ENCODE results near the gene SDK2. TPM values are rescaled to one million over a fixed set of nuclear protein-coding genes. Genes with fewer than 3 reads are reported as not detected.

Gene SDK2
- polyA plus RNA-seq, 1 of the 3 experiments (the other 2 are of a cell fraction), result 0.02 TPM

- peaks cover 0 to 36% of the 10 kb centered on the region in 2 experiments; a peak in 2 of 4 replicates for H3K4me1 ChIP-seq (ENCODE audit: control insufficient read depth in 1 of 2, insufficient read depth in 2 of 2, low read depth in 1 of 2, low read length in 1 of 2)
- CTCF ChIA-PET, result interaction anchor here (0.8 to 3.1 kb wide), 6 partner anchors 10 to 702 kb away, joined by 3 to 14 read pairs (median 4); no protein-coding TSS in a partner anchor
- no peaks in the 10 kb centered on the region for H4K20me1 ChIP-seq (ENCODE audit: insufficient read depth)
- no peaks in the 10 kb centered on the region for H3K36me3 ChIP-seq (replicated peaks in 1 of 2; ENCODE audit: control insufficient read depth in 1 of 2, insufficient read depth in 2 of 2, low read length in 1 of 2)
- H3K4me2 ChIP-seq, result no peak overlapping the region
- H3K4me3 ChIP-seq (ENCODE audit: low read depth in 2 of 2, low read length in 1 of 2), result no peak overlapping the region
- H3K9ac ChIP-seq, result no peak overlapping the region
- no peaks in the 10 kb centered on the region for H3K27me3 ChIP-seq (ENCODE audit: insufficient read depth)
- no peaks in the 10 kb centered on the region for H3K9me3 ChIP-seq
- no peaks in the 10 kb centered on the region for H3K79me2 ChIP-seq (ENCODE audit: insufficient read depth)
- TF ChIP-seq POLR2AphosphoS5 (IDR thresholded peaks at IDR 0.05; ENCODE audit: low read depth, low read length) (no peak), JUND (IDR thresholded peaks at IDR 0.05) (no peak), NFIC (IDR thresholded peaks at IDR 0.05; ENCODE audit: borderline replicate concordance) (no peak), GABPA (IDR thresholded peaks at IDR 0.05; ENCODE audit: low read depth) (no peak), TAF1 (IDR thresholded peaks at IDR 0.05; ENCODE audit: borderline replicate concordance, low read depth, low read length) (no peak), ZBTB33 (IDR thresholded peaks at IDR 0.05; ENCODE audit: borderline replicate concordance, low read depth) (no peak), FOXJ3 (CRISPR knock-in tag; IDR thresholded peaks at IDR 0.05) (no peak), TCF12 (IDR thresholded peaks at IDR 0.05) (no peak), MEF2A (IDR thresholded peaks at IDR 0.05; ENCODE audit: borderline replicate concordance, low read depth) (no peak), SIN3A (IDR thresholded peaks at IDR 0.05; ENCODE audit: borderline replicate concordance, low read depth, low read length) (no peak), RXRA (IDR thresholded peaks at IDR 0.05; ENCODE audit: borderline replicate concordance, low read depth) (no peak), EP300 (IDR thresholded peaks at IDR 0.05; ENCODE audit: borderline replicate concordance in 1 of 2, low read depth in 1 of 2, low read length in 1 of 2) (no peak)
- TF ChIP-seq, protein P1, sequence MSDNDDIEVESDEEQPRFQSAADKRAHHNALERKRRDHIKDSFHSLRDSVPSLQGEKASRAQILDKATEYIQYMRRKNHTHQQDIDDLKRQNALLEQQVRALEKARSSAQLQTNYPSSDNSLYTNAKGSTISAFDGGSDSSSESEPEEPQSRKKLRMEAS (IDR thresholded peaks at IDR 0.05; ENCODE audit: low read depth), result no peak
- TF ChIP-seq, protein P2, sequence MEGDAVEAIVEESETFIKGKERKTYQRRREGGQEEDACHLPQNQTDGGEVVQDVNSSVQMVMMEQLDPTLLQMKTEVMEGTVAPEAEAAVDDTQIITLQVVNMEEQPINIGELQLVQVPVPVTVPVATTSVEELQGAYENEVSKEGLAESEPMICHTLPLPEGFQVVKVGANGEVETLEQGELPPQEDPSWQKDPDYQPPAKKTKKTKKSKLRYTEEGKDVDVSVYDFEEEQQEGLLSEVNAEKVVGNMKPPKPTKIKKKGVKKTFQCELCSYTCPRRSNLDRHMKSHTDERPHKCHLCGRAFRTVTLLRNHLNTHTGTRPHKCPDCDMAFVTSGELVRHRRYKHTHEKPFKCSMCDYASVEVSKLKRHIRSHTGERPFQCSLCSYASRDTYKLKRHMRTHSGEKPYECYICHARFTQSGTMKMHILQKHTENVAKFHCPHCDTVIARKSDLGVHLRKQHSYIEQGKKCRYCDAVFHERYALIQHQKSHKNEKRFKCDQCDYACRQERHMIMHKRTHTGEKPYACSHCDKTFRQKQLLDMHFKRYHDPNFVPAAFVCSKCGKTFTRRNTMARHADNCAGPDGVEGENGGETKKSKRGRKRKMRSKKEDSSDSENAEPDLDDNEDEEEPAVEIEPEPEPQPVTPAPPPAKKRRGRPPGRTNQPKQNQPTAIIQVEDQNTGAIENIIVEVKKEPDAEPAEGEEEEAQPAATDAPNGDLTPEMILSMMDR (IDR thresholded peaks at IDR 0.05), result no peak
- H3K9me2 ChIP-seq, result no peaks in the 10 kb centered on the region
- no peak overlapping the region for H3K27ac ChIP-seq (ENCODE audit: low read depth in 2 of 2, low read length in 1 of 2)
- DNase-seq, result no peak
- 49% methylated on average over 8 of the region's 8 CpGs for WGBS (ENCODE audit: low lambda C conversion rate)
- POLR2A ChIA-PET, result no interaction called here
- H2AFZ ChIP-seq (ENCODE audit: low read depth), result no peak overlapping the region
- no peaks in the 10 kb centered on the region for H3F3A ChIP-seq (replicated peaks; ENCODE audit: insufficient read depth)
Measured at GRCh38 chr17:73498176-73498575, 146.1 kb downstream of the SDK2 start.

GRCh38 chr17:73497721-73498120 lies 146.5 kb downstream of the SDK2 start:
- no peaks in the 10 kb centered on the region for H3K9me2 ChIP-seq
- no peak overlapping the region for H2AFZ ChIP-seq (ENCODE audit: low read depth)
- H3K4me3 ChIP-seq (ENCODE audit: low read depth in 2 of 2, low read length in 1 of 2), result no peak overlapping the region
- H3K27ac ChIP-seq (ENCODE audit: low read depth in 2 of 2, low read length in 1 of 2), result no peak overlapping the region
- no peaks in the 10 kb centered on the region for H3K79me2 ChIP-seq (ENCODE audit: insufficient read depth)
- no peak overlapping the region for H3K4me2 ChIP-seq
- H3F3A ChIP-seq (replicated peaks; ENCODE audit: insufficient read depth), result no peaks in the 10 kb centered on the region
- H3K9ac ChIP-seq, result no peak overlapping the region
- H4K20me1 ChIP-seq (ENCODE audit: insufficient read depth), result no peaks in the 10 kb centered on the region
- TF ChIP-seq MXI1 (IDR thresholded peaks at IDR 0.05; ENCODE audit: low read depth, low read length) (no peak), NFIC (IDR thresholded peaks at IDR 0.05; ENCODE audit: borderline replicate concordance) (no peak), FOXM1 (IDR thresholded peaks at IDR 0.05; ENCODE audit: low read depth) (no peak), GATA2 (CRISPR knock-in tag; IDR thresholded peaks at IDR 0.05) (no peak), YY1 (IDR thresholded peaks at IDR 0.05; ENCODE audit: low read depth) (no peak), RAD21 (IDR thresholded peaks at IDR 0.05; ENCODE audit: low read length) (no peak), GABPA (IDR thresholded peaks at IDR 0.05; ENCODE audit: low read depth) (no peak), SIN3A (IDR thresholded peaks at IDR 0.05; ENCODE audit: borderline replicate concordance, low read depth, low read length) (no peak), CHD2 (IDR thresholded peaks at IDR 0.05; ENCODE audit: low read length, partially characterized antibody) (no peak)
- POLR2A ChIA-PET, result no interaction called here
- H3K9me3 ChIP-seq, result no peaks in the 10 kb centered on the region
- CTCF ChIA-PET, result interaction anchor here (0.9 to 3.1 kb wide), 4 partner anchors 10 to 149 kb away, joined by 3 to 14 read pairs (median 4); no protein-coding TSS in a partner anchor
- no peaks in the 10 kb centered on the region for H3K36me3 ChIP-seq (replicated peaks in 1 of 2; ENCODE audit: control insufficient read depth in 1 of 2, insufficient read depth in 2 of 2, low read length in 1 of 2)
- DNase-seq, result no peak
- H3K4me1 ChIP-seq (ENCODE audit: control insufficient read depth in 1 of 2, insufficient read depth in 2 of 2, low read depth in 1 of 2, low read length in 1 of 2), result peaks cover 0 to 40% of the 10 kb centered on the region in 2 experiments; a peak in 2 of 4 replicates
- no peaks in the 10 kb centered on the region for H3K27me3 ChIP-seq (ENCODE audit: insufficient read depth)
- 17% methylated on average over 7 of the region's 7 CpGs for WGBS (ENCODE audit: low lambda C conversion rate)
